Lower lobe of right lung (tissue), 2 donors: ENCODE data around the gene ASB15. TPM values are rescaled to one million over a fixed set of nuclear protein-coding genes. Genes with fewer than 3 reads are reported as not detected.
A peak's percentile ranks its signal among the peaks of the same experiment; 100 is the strongest.

ENCODE experiments used
- ATAC-seq, 2 donors: fragments of 200-7000 bp; cut with Tn5 transposase; one replicate each; pipeline ENCODE4 v1.9.1; 2020 to 2022; ENCODE audit warnings: mild to moderate bottlenecking in 2 of 2, moderate library complexity in 2 of 2
- DNase-seq: peaks from one replicate; pipeline ENCODE4 v3.0.0-alpha.2; 2020
- H3K27ac ChIP-seq: fragments of 200-600 bp; one replicate; pipeline ENCODE4 v1.8.0; 2022
- H3K27me3 ChIP-seq: fragments of 200-600 bp; one replicate; pipeline ENCODE4 v1.8.0; 2022; ENCODE audit warnings: low read depth
- H3K36me3 ChIP-seq: fragments of 200-600 bp; one replicate; pipeline ENCODE4 v1.8.0; 2022; ENCODE audit warnings: mild to moderate bottlenecking
- H3K4me1 ChIP-seq: fragments of 200-600 bp; one replicate; pipeline ENCODE4 v1.8.0; 2022
- H3K4me3 ChIP-seq: fragments of 200-600 bp; one replicate; pipeline ENCODE4 v1.8.0; 2022; ENCODE audit warnings: mild to moderate bottlenecking
- H3K9me3 ChIP-seq: fragments of 200-600 bp; one replicate; pipeline ENCODE4 v1.8.0; 2022
- CTCF ChIP-seq: fragments of 200-600 bp; IDR thresholded peaks from one replicate; pipeline ENCODE4 v1.8.0; 2022; ENCODE audit warnings: antibody characterized with exemption, mild to moderate bottlenecking
- intact Hi-C: fragments of 100-400 bp; cut with DNase I; formaldehyde crosslinking; loops from one replicate; pipeline ENCODE4 v1.11.0; 2022
- total RNA-seq: library from RNA; stranded (reverse); fragmentation: NEBNext Ultra II Directional; extraction: Animal tissue kit (Norgen Biotek cat#: 25700); gene quantifications from one replicate; pipeline ENCODE4 v1.2.1, GENCODE V29; 2021
- donor health status: DM: no; HTN: yes; CAD: no; lungs with severe emphysema.

Gene ASB15
- total RNA-seq, 1 donor from 2014 or later, result not detected

- Histone ChIP-seq H3K27ac (no peak overlapping the region), H3K4me3 (no peak overlapping the region), H3K9me3 (no peaks in the 10 kb centered on the region), H3K27me3 (no peaks in the 10 kb centered on the region), H3K36me3 (no peaks in the 10 kb centered on the region), H3K4me1 (no peaks in the 10 kb centered on the region)
- ATAC-seq, result peak in 1 of 2 donors; percentile 76
- peak; percentile 58 for TF ChIP-seq CTCF
- DNase-seq, result no peak
- intact Hi-C loops, result no loop called here
These were observed 21.0 kb upstream of the ASB15 start for GRCh38 chr7:123580406-123581161.

- Histone ChIP-seq H3K27ac (no peak overlapping the region), H3K4me3 (no peak overlapping the region), H3K36me3 (no peaks in the 10 kb centered on the region), H3K27me3 (no peaks in the 10 kb centered on the region), H3K4me1 (no peaks in the 10 kb centered on the region), H3K9me3 (no peaks in the 10 kb centered on the region)
- intact Hi-C loops, result no loop called here
- peak in 1 of 2 donors; percentile 26 for ATAC-seq
- DNase-seq, result no peak
- no peak for TF ChIP-seq CTCF
These were observed 20.5 kb upstream of the ASB15 start for GRCh38 chr7:123581162-123581459.

GRCh38 chr7:123583821-123584220 is 17.8 kb upstream of the ASB15 start:
- Histone ChIP-seq H3K9me3 (no peaks in the 10 kb centered on the region), H3K4me1 (no peaks in the 10 kb centered on the region), H3K27me3 (no peaks in the 10 kb centered on the region), H3K4me3 (no peak overlapping the region), H3K36me3 (no peaks in the 10 kb centered on the region), H3K27ac (no peak overlapping the region)
- DNase-seq (no peak), ATAC-seq (no peak)
- no peak for TF ChIP-seq CTCF
- intact Hi-C loops, result no loop called here

- no peak for TF ChIP-seq CTCF
- H3K27me3 ChIP-seq, result no peaks in the 10 kb centered on the region
- no peak for ATAC-seq
These were observed 13.2 kb upstream of the ASB15 start for GRCh38 chr7:123588376-123588775.

GRCh38 chr7:123594813-123595241 is 6.8 kb upstream of the ASB15 start:
- intact Hi-C loops, result no loop called here

More at GRCh38 chr7:123588376-123588775, 13.2 kb upstream of the ASB15 start:
- no peak for DNase-seq
- H3K9me3 ChIP-seq, result no peaks in the 10 kb centered on the region
- intact Hi-C loops, result no loop called here
- no peaks in the 10 kb centered on the region for H3K36me3 ChIP-seq
- no peak overlapping the region for H3K4me3 ChIP-seq
- H3K4me1 ChIP-seq, result no peaks in the 10 kb centered on the region
- H3K27ac ChIP-seq, result no peak overlapping the region

More at GRCh38 chr7:123594813-123595241, 6.8 kb upstream of the ASB15 start:
- Histone ChIP-seq H3K27ac (no peak overlapping the region), H3K4me3 (no peak overlapping the region), H3K36me3 (no peaks in the 10 kb centered on the region), H3K4me1 (no peaks in the 10 kb centered on the region), H3K27me3 (no peaks in the 10 kb centered on the region), H3K9me3 (no peaks in the 10 kb centered on the region)
- ATAC-seq (no peak), DNase-seq (peak; percentile 24)
- TF ChIP-seq CTCF, result no peak
